ELF-1 (cell line): ENCODE results near the gene B3GNT3.

Source experiments
- DNase-seq: peaks from one replicate; pipeline ENCODE4 v3.0.0-alpha.2; 2016; ENCODE audit warnings: low read depth, low spot score

The B3GNT3 gene

GRCh38 chr19:17794731-17795494 lies at the start of gene B3GNT3:
Gene B3GNT3, plus strand, starts transcription at chr19:17795138. Its CDS starts 12,670 bp downstream, at chr19:17807808.
- no peak for DNase-seq

- DNase-seq, result peak; percentile 96
Observed at GRCh38 chr19:17747205-17748098, 47.5 kb upstream of the B3GNT3 start.

GRCh38 chr19:17748884-17749638 lies 45.9 kb upstream of the B3GNT3 start:
- no peak for DNase-seq

GRCh38 chr19:17749912-17750317 lies 45.0 kb upstream of the B3GNT3 start:
- DNase-seq, result no peak

GRCh38 chr19:17751103-17751911 lies 43.6 kb upstream of the B3GNT3 start, which contains the start of gene FCHO1:
Gene FCHO1, plus strand, starts transcription at chr19:17751477. Its CDS starts 3,688 bp downstream, at chr19:17755165.
- no peak for DNase-seq

- DNase-seq, result no peak
Observed at GRCh38 chr19:17751912-17752273, 43.0 kb upstream of the B3GNT3 start.

GRCh38 chr19:17752865-17753639 lies 41.9 kb upstream of the B3GNT3 start:
- no peak for DNase-seq

- DNase-seq, result no peak
Observed at GRCh38 chr19:17753976-17754375, 41.0 kb upstream of the B3GNT3 start.

GRCh38 chr19:17754634-17755442 lies 40.1 kb upstream of the B3GNT3 start:
- DNase-seq, result no peak

GRCh38 chr19:17755443-17755890 lies 39.5 kb upstream of the B3GNT3 start:
- DNase-seq, result no peak

GRCh38 chr19:17755977-17756670 lies 38.8 kb upstream of the B3GNT3 start:
- peak; percentile 92 for DNase-seq

- DNase-seq, result no peak
Observed at GRCh38 chr19:17757125-17757524, 37.8 kb upstream of the B3GNT3 start.

- DNase-seq, result no peak
Observed at GRCh38 chr19:17758515-17758914, 36.4 kb upstream of the B3GNT3 start.

- DNase-seq, result no peak
Observed at GRCh38 chr19:17761148-17761547, 33.8 kb upstream of the B3GNT3 start.

GRCh38 chr19:17762505-17763229 lies 32.3 kb upstream of the B3GNT3 start:
- peak; percentile 96 for DNase-seq

- no peak for DNase-seq
Observed at GRCh38 chr19:17764348-17764747, 30.6 kb upstream of the B3GNT3 start.

GRCh38 chr19:17765069-17765618 lies 29.8 kb upstream of the B3GNT3 start:
- DNase-seq, result peak; percentile 66
